H1 (cell line): ENCODE results near the gene MANEAL. TPM values are rescaled to one million over a fixed set of nuclear protein-coding genes. Genes with fewer than 3 reads are reported as not detected.

Experiments
- CTCF ChIA-PET: fragments of 300-600 bp; sonication (Branson Sonifier 250); formaldehyde crosslinking; loops from one replicate; lab custom pipeline; 2021; ENCODE audit not compliant: partially characterized antibody; lab: Charles Lee
- POLR2A ChIA-PET: fragments of 300-600 bp; sonication (Branson Sonifier 250); formaldehyde crosslinking; loops from one replicate; lab custom pipeline; 2021; ENCODE audit warnings: inconsistent platforms; ENCODE audit not compliant: partially characterized antibody; lab: Charles Lee
- DNase-seq, 2 experiments: peaks; one replicate each; pipeline versions ENCODE4 v3.0.0 to v3.0.0-alpha.2; 2010 to 2022; ENCODE audit warnings: low spot score in 2 of 2, low read depth in 1 of 2, mixed read lengths in 1 of 2
- FAIRE-seq: peaks from 2 replicates; lab custom pipeline; 2011; peaks lifted over from hg19 to GRCh38; lab: Jason Lieb, UNC
- H2AFZ ChIP-seq: 2 replicates; pipeline ENCODE4 v1.8.1; 2012; ENCODE audit warnings: low read length, inconsistent platforms
- H2AK5ac ChIP-seq: 2 replicates; pipeline ENCODE4 v1.6.1; 2013; ENCODE audit warnings: low read depth, low read length
- H2BK120ac ChIP-seq: replicated peaks from 2 replicates; pipeline ENCODE3; 2013; ENCODE audit warnings: low read depth, low read length, inconsistent platforms
- H2BK12ac ChIP-seq: 2 replicates; pipeline ENCODE4 v1.6.1; 2013; ENCODE audit warnings: low read depth, low read length
- H2BK15ac ChIP-seq: 2 replicates; pipeline ENCODE4 v1.6.1; 2013; ENCODE audit warnings: low read length
- H2BK20ac ChIP-seq: 2 replicates; pipeline ENCODE4 v1.6.1; 2013; ENCODE audit warnings: low read length
- H2BK5ac ChIP-seq: 2 replicates; pipeline ENCODE4 v1.6.1; 2013; ENCODE audit warnings: low read depth, low read length
- H3K14ac ChIP-seq: 2 replicates; pipeline ENCODE4 v1.6.1; 2013; ENCODE audit warnings: inconsistent platforms; ENCODE audit not compliant: insufficient read length
- H3K18ac ChIP-seq: 2 replicates; pipeline ENCODE4 v1.6.1; 2013; ENCODE audit warnings: low read length; ENCODE audit errors: extremely low read depth
- H3K23ac ChIP-seq: 2 replicates; pipeline ENCODE4 v1.6.1; 2013; ENCODE audit warnings: inconsistent platforms; ENCODE audit not compliant: insufficient read length
- H3K23me2 ChIP-seq: 2 replicates; pipeline ENCODE4 v1.6.1; 2013; ENCODE audit warnings: low read depth, low read length
- H3K27ac ChIP-seq: 2 replicates; pipeline ENCODE4 v1.6.1; 2011; ENCODE audit warnings: low read depth, low read length, inconsistent platforms
- H3K27me3 ChIP-seq, 4 experiments: replicated peaks in 1 of 4; 1 replicate in 1 of 4; 2 replicates in 3 of 4; pipeline versions ENCODE4 v1.6.1 to v1.8.1; 2011 to 2013; ENCODE audit warnings: low read length in 3 of 4, mild to moderate bottlenecking in 3 of 4, inconsistent platforms in 2 of 4, mixed read lengths in 2 of 4, moderate library complexity in 1 of 4; ENCODE audit not compliant: control insufficient read depth in 3 of 4, insufficient read depth in 3 of 4; ENCODE audit errors: extremely low read depth in 1 of 4
- H3K36me3 ChIP-seq, 4 experiments: 2 replicates each; pipeline versions ENCODE4 v1.6.1 to v1.8.1; 2011 to 2013; ENCODE audit warnings: mild to moderate bottlenecking in 4 of 4, low read length in 3 of 4, moderate library complexity in 2 of 4, control low read depth in 1 of 4, inconsistent platforms in 1 of 4; ENCODE audit not compliant: insufficient read depth in 4 of 4, control insufficient read depth in 2 of 4
- H3K4ac ChIP-seq: replicated peaks from 2 replicates; pipeline ENCODE3; 2013; ENCODE audit warnings: low read length, low read depth, mixed read lengths, inconsistent platforms; ENCODE audit not compliant: insufficient read length
- H3K4me1 ChIP-seq, 4 experiments: replicated peaks in 1 of 4; 1 replicate in 1 of 4; 2 replicates in 3 of 4; pipeline versions ENCODE4 v1.6.1 to v1.8.1; 2011 to 2013; ENCODE audit warnings: low read length in 3 of 4, inconsistent platforms in 2 of 4, mixed read lengths in 1 of 4; ENCODE audit not compliant: insufficient read depth in 4 of 4, control insufficient read depth in 3 of 4
- H3K4me2 ChIP-seq, 2 experiments: 2 replicates each; pipeline versions ENCODE4 v1.6.1 to v1.8.1; 2011 to 2013; ENCODE audit warnings: low read depth in 2 of 2, low read length in 2 of 2, control low read depth in 1 of 2, inconsistent platforms in 1 of 2, mild to moderate bottlenecking in 1 of 2; ENCODE audit not compliant: insufficient read depth in 1 of 2
- H3K4me3 ChIP-seq, 4 experiments: fragments of 200-600, 300-600 bp in 1 of 4; sonication (generic), shearing (Covaris generic), sonication (Bioruptor Twin) in 1 of 4; 2 replicates each; pipeline versions ENCODE4 v1.5.1 to v1.8.1; 2011 to 2016; ENCODE audit warnings: low read length in 4 of 4, low read depth in 3 of 4, control low read depth in 2 of 4, inconsistent platforms in 2 of 4, mild to moderate bottlenecking in 2 of 4, mixed read lengths in 1 of 4, moderate library complexity in 1 of 4; ENCODE audit not compliant: insufficient read depth in 2 of 4; ENCODE audit errors: extremely low read depth in 1 of 4
- H3K56ac ChIP-seq: replicated peaks from 2 replicates; pipeline ENCODE3; 2013; ENCODE audit warnings: low read depth, mild to moderate bottlenecking, mixed read lengths, low read length, inconsistent platforms; ENCODE audit not compliant: insufficient read length
- H3K79me1 ChIP-seq: 2 replicates; pipeline ENCODE4 v1.6.1; 2013; ENCODE audit warnings: low read depth, low read length, control low read depth
- H3K79me2 ChIP-seq, 2 experiments: 2 replicates each; pipeline versions ENCODE4 v1.6.1 to v1.8.1; 2012 to 2013; ENCODE audit warnings: low read length in 2 of 2, mild to moderate bottlenecking in 2 of 2, inconsistent platforms in 1 of 2; ENCODE audit not compliant: insufficient read depth in 2 of 2, control insufficient read depth in 1 of 2
- H3K9ac ChIP-seq, 4 experiments: replicated peaks in 1 of 4; 1 replicate in 1 of 4; 2 replicates in 3 of 4; pipeline versions ENCODE4 v1.6.1 to v1.8.1; 2011 to 2013; ENCODE audit warnings: low read depth in 3 of 4, low read length in 3 of 4, control low read depth in 2 of 4, mild to moderate bottlenecking in 2 of 4, moderate library complexity in 2 of 4, inconsistent platforms in 1 of 4; ENCODE audit errors: extremely low read depth in 1 of 4
- H3K9me3 ChIP-seq, 2 experiments: 2 replicates each; pipeline versions ENCODE4 v1.6.1 to v1.8.1; 2012 to 2013; ENCODE audit warnings: mild to moderate bottlenecking in 2 of 2, moderate library complexity in 2 of 2, control low read depth in 1 of 2, inconsistent platforms in 1 of 2, low read depth in 1 of 2, low read length in 1 of 2, mixed read lengths in 1 of 2; ENCODE audit not compliant: insufficient read depth in 2 of 2
- H4K20me1 ChIP-seq, 2 experiments: replicated peaks in 1 of 2; 2 replicates each; pipeline versions ENCODE3 to v1.8.1; 2011 to 2013; ENCODE audit warnings: inconsistent platforms in 2 of 2, low read length in 2 of 2, mild to moderate bottlenecking in 1 of 2; ENCODE audit not compliant: insufficient read depth in 2 of 2, control insufficient read depth in 1 of 2
- H4K5ac ChIP-seq: 2 replicates; pipeline ENCODE4 v1.6.1; 2013; ENCODE audit warnings: low read length, low read depth, mixed read lengths, inconsistent platforms; ENCODE audit not compliant: insufficient read length
- H4K8ac ChIP-seq: 2 replicates; pipeline ENCODE4 v1.8.0; 2013; ENCODE audit warnings: mild to moderate bottlenecking, moderate library complexity, low read length, inconsistent platforms; ENCODE audit not compliant: insufficient read depth; ENCODE audit errors: extremely low read depth
- H4K91ac ChIP-seq: replicated peaks from 2 replicates; pipeline ENCODE3; 2013; ENCODE audit warnings: low read length, mixed read lengths, inconsistent platforms; ENCODE audit not compliant: insufficient read length
- ASH2L ChIP-seq: fragments of 200-600, 300-600 bp; sonication (generic); IDR thresholded peaks from one replicate; pipeline ENCODE4 v1.7.1; 2017; ENCODE audit warnings: low read length
- CBX5 ChIP-seq: fragments of 300-800, 300-1000 bp; sonication (generic); IDR thresholded peaks from 2 replicates; pipeline ENCODE4 v1.7.1; 2016; ENCODE audit warnings: antibody characterized with exemption, low read length, low read depth
- GABPA ChIP-seq: IDR thresholded peaks from 2 replicates; pipeline ENCODE4 v1.6.1; 2011; ENCODE audit warnings: mild to moderate bottlenecking, low read length, moderate library complexity, borderline replicate concordance; ENCODE audit not compliant: insufficient read depth
- HDAC2 ChIP-seq, 2 experiments: fragments of 300-600 bp in 1 of 2; sonication (generic) in 1 of 2; IDR thresholded peaks; 2 replicates each; pipeline ENCODE4 v1.6.1; 2011 to 2012; ENCODE audit warnings: low read depth in 2 of 2, low read length in 2 of 2, mild to moderate bottlenecking in 2 of 2, moderate library complexity in 2 of 2, borderline replicate concordance in 1 of 2, inconsistent platforms in 1 of 2
- JUND ChIP-seq: IDR thresholded peaks from 2 replicates; pipeline ENCODE4 v1.6.1; 2011; ENCODE audit warnings: mild to moderate bottlenecking, improper control_type of control experiment, low read length
- NRF1 ChIP-seq: IDR thresholded peaks from 2 replicates; pipeline ENCODE4 v1.6.1; 2011; ENCODE audit warnings: mild to moderate bottlenecking, low read depth, low read length, improper control_type of control experiment
- POLR2A ChIP-seq, 2 experiments: IDR thresholded peaks; 1 replicate in 1 of 2; 2 replicates in 1 of 2; pipeline ENCODE4 v1.6.1; 2011; ENCODE audit warnings: low read depth in 2 of 2, low read length in 2 of 2, mild to moderate bottlenecking in 2 of 2; ENCODE audit errors: control extremely low read depth in 1 of 2
- RFX5 ChIP-seq: IDR thresholded peaks from 2 replicates; pipeline ENCODE4 v1.6.1; 2011; ENCODE audit warnings: low read depth, low read length, improper control_type of control experiment, borderline replicate concordance
- TAF7 ChIP-seq: optimal IDR thresholded peaks from 2 replicates; pipeline ENCODE3; 2011; ENCODE audit warnings: low read depth, mild to moderate bottlenecking, inconsistent platforms, low read length, moderate library complexity, borderline replicate concordance
- TCF12 ChIP-seq: IDR thresholded peaks from 2 replicates; pipeline ENCODE4 v1.6.1; 2011; ENCODE audit warnings: low read depth, mild to moderate bottlenecking, low read length
- YY1 ChIP-seq: IDR thresholded peaks from 2 replicates; pipeline ENCODE4 v1.6.1; 2011; ENCODE audit warnings: low read depth, mild to moderate bottlenecking, low read length
- WGBS, 2 experiments: shearing (Covaris generic) in 1 of 2; methylation state at CpG; one replicate each; pipeline versions ENCODE4 v1.1.6 to v1.1.7; 2013 to 2015; ENCODE audit warnings: low lambda C conversion rate in 2 of 2, mixed read lengths in 2 of 2, inconsistent platforms in 1 of 2, low coverage in 1 of 2, missing lambda C conversion rate in 1 of 2; ENCODE audit not compliant: insufficient replicate concordance in 2 of 2, insufficient coverage in 1 of 2, insufficient read length in 1 of 2; ENCODE audit errors: extremely low coverage in 1 of 2, missing lambda C conversion rate in 1 of 2; 5-methylcytosine and 5-hydroxymethylcytosine counted together
- polyA plus RNA-seq, 7 experiments: library from polyadenylated mRNA; depleted of rRNA in 3 of 7; stranded (reverse) in 5 of 7; unstranded in 2 of 7; fragments of >200 nt in 5 of 7; fragments of 200-250 nt in 2 of 7; gene quantifications; 1 replicate in 5 of 7; 2 replicates in 1 of 7; 4 replicates in 1 of 7; pipeline versions ENCODE4 v1.2.1 to v1.2.3, GENCODE V29; 2011 to 2013; ENCODE audit warnings: missing spikeins in 2 of 7, mixed read lengths in 2 of 7
- total RNA-seq: library from RNA; stranded (reverse); fragmentation: NEBNext Ultra II Directional; extraction: Animal tissue kit (Norgen Biotek cat#: 25700); gene quantifications from 2 replicates; pipeline ENCODE4 v1.2.1, GENCODE V29; 2021

MANEAL gene
- total and polyA plus RNA-seq, 2 of the 8 experiments (the other 6 are each of a cell fraction or from before 2014, with no cell fraction given), result 4.8 to 7.2 TPM

DNA sequence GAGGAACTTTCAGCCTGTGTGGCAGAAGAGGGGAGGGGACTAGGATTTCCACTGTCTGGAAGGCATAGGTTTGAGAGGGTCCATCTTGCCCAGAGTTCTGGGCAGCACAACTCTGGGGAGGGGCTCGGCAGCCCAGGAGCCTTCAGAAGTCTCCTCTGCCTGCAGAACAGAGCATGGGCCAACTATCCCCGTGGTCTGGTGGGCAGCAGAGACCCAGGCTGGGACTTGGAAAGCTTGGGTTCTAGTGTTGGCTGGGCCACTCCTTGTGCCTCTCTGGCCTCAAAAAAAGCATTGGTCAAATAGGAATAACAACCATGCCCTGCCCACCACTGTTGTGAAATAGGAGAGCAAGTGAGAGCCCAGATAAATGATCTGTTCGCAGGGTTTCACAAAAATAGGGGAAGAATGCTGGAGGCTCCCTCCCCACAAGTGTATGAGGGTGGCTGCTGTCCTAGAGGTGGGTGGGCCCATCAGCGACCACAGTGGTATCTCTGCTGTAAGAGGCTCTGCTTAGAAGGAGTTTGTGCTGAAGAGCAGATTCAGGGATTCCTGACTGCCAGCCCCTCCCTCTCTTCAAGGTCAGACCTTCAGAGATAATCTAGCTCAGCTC lies 37.6 kb upstream of the MANEAL start:
- Histone ChIP-seq H3K56ac (no peak overlapping the region), H2BK12ac (no peak overlapping the region), H2BK15ac (no peak overlapping the region), H2BK120ac (no peak overlapping the region), H3K27ac (no peak overlapping the region), H2BK20ac (no peak overlapping the region), H2BK5ac (no peak overlapping the region), H3K36me3 (peaks cover 0 to 3% (median 0%) of the 10 kb centered on the region in 4 experiments; a peak in 1 of 8 replicates), H3K4ac (no peak overlapping the region), H3K27me3 (peaks cover 35 to 87% (median 61%) of the 10 kb centered on the region in 4 experiments), H3K79me1 (no peaks in the 10 kb centered on the region), H4K8ac (no peak overlapping the region), H4K5ac (no peak overlapping the region), H3K18ac (no peak overlapping the region), H3K23me2 (peaks cover 5% of the 10 kb centered on the region; the same call in 1 of the 2 replicates), H3K79me2 (no peaks in the 10 kb centered on the region), H3K23ac (no peak overlapping the region), H2AFZ (no peak overlapping the region), H3K4me2 (no peak overlapping the region), H3K4me1 (peaks cover 0 to 9% (median 0%) of the 10 kb centered on the region in 4 experiments; a peak in 3 of 7 replicates), H2AK5ac (no peak overlapping the region), H3K4me3 (no peak overlapping the region), H4K91ac (no peak overlapping the region), H4K20me1 (no peaks in the 10 kb centered on the region), H3K9ac (no peak overlapping the region), H3K9me3 (no peaks in the 10 kb centered on the region), H3K14ac (no peak overlapping the region)
- FAIRE-seq, result no peak
- DNase-seq, result no peak
- WGBS, 2 experiments, result 70% methylated on average over 4 of the region's 4 CpGs; no CpG with 5 or more reads in 1 of the 2 experiments
- TF ChIP-seq TCF12 (no peak), CBX5 (no peak), HDAC2 (IDR thresholded peaks at IDR 0.05; ENCODE audit: borderline replicate concordance in 1 of 2, low read depth in 2 of 2, low read length in 2 of 2) (no peak), POLR2A (IDR thresholded peaks at IDR 0.05; ENCODE audit: control extremely low read depth in 1 of 2, low read depth in 2 of 2, low read length in 2 of 2) (no peak), ASH2L (no peak), TAF7 (no peak), RFX5 (no peak), JUND (no peak), YY1 (no peak), GABPA (no peak), NRF1 (no peak)
- CTCF ChIA-PET, result interaction anchor here (1.0 to 2.1 kb wide), 2 partner anchors 9 to 11 kb away, joined by 4 to 12 read pairs; partner anchors contain the start of gene EPHA10
- POLR2A ChIA-PET, result interaction anchor here (0.8 to 1.0 kb wide), 3 partner anchors 10 to 52 kb away, joined by 3 to 4 read pairs (median 4); partner anchors contain the start of gene YRDC
